ENCODE data around the gene ARFGAP3.

ARFGAP3 gene

DNA sequence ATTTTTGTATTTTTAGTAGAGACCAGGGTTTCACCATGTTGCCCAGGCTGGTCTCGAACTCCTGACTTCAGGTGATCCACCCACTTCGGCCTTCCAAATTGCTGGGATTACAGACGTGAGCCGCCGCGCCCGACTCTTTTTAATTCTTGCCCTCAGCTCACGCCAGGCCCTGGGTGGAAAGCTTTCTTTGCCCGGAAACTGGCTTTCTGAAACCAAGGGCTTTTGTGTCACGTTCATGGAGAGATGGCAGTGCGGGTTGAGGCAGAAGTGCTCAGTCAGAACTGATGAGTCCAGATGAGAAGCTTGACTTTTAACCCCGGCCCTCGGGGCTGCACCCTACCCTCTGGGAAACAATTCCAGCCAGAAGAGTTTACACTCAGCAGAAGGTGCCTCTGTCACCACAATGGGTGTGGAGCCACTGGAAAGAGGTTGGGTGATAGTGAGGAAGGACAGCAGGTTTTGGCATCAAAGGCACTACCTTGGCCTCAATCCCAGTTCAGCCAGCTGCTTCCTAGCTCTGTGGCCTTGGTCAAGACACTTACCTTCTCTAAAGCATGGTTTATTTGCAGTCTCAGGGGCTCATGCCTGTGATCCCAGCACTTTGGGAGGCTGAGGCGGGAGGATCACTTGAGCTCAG is 890 bp upstream of the ARFGAP3 start:
- DNase-seq = no peak

- DNase-seq = no peak
These were observed 751 bp downstream of the ARFGAP3 start for GRCh38 chr22:42856179-42856864.

- DNase-seq = no peak
These were observed 1.4 kb downstream of the ARFGAP3 start for GRCh38 chr22:42855721-42856120.

- DNase-seq = no peak
These were observed 1.9 kb downstream of the ARFGAP3 start for GRCh38 chr22:42855211-42855610.

DNA sequence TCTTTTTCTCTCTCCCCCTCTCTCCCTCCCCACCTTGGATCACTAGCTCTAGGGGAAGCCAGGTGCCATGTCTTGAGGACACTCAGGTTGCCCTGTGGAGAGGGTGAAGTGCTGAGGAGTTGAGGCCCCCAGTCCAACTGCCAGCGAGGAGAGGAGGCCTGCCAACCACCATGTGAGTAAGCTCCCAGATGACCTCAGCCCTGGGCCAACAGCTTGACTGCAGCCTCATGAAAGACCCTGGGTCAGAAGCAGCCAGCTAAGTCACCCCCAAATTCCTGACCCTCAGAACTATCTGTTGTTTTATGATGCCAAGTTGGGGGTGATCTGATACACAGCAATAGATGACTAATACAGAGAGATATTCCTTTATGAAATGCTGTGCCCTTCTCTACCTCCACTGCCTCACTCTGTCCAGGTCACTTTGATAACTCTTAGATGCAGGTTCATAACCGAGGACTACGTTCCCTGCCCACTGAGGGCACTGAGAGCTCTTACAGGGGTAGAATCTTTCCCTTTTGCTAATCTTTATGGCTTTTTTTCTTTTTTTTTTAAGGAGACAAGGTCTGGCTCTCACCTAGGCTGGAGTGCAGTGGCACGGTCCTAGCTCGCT is 8.0 kb downstream of the ARFGAP3 start:
- no peak for DNase-seq

- no peak for DNase-seq
These were observed 10.0 kb downstream of the ARFGAP3 start for GRCh38 chr22:42847110-42847509.

DNA sequence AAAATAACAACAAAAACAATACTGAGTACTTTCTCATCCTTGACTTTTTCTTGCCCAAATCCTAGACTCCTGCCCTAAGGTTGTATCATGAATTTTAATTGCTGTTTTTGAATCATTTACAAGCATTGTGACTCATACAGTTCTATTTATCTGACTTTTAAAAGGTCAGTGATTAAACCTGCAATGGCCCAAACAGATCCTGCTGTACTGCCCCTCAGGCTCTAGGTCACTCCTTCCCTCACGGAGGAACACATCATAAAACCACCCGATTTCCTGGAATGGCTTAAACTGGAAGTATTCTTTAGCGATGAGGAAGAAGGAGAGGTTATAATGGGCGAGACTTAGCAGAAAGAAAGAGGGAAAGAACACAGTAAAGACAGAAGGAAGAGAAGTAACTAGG is 12.3 kb downstream of the ARFGAP3 start:
- no peak for DNase-seq

- DNase-seq = no peak
These were observed 14.3 kb downstream of the ARFGAP3 start for GRCh38 chr22:42842658-42843370.

DNA sequence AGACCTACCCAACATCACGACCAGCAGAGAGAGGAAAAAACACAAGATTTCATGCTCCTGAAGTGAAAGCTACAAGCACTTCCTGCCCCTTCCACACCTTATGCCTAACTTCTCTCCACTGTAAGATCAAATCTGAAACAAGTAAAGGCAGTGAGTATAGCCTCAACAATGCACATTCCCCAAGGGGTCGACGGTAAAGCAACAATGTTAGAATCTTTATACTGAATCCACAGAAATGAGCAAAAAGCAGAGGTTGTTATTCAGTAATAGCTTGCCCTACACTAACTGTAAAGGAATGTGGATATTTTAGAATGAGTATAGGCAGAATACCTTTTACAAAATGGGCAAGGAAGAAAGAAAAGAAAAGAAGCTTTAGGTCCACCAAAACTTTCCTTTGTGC is 15.6 kb downstream of the ARFGAP3 start:
- DNase-seq = no peak

DNA sequence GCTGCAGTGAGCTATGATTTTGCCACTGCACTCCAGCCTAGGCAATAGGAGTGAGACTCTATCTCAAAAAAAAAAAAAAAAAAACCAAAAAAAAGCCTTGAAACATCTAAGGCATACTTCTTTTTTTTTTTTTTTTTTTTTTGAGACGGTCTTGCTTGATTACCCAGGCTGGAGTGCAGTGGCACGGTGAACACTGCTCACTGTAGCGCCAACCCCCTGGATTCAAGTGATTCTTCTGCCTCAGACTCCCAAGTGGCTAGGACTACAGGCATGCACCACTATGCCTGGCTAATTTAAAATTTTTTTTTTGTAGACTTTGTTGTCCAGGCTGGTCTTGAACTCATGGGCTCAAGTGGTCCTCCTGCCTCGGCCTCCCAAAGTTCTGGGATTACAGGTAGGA is 19.5 kb downstream of the ARFGAP3 start:
- no peak for DNase-seq

- DNase-seq = no peak
These were observed 21.0 kb downstream of the ARFGAP3 start for GRCh38 chr22:42836026-42836425.

DNA sequence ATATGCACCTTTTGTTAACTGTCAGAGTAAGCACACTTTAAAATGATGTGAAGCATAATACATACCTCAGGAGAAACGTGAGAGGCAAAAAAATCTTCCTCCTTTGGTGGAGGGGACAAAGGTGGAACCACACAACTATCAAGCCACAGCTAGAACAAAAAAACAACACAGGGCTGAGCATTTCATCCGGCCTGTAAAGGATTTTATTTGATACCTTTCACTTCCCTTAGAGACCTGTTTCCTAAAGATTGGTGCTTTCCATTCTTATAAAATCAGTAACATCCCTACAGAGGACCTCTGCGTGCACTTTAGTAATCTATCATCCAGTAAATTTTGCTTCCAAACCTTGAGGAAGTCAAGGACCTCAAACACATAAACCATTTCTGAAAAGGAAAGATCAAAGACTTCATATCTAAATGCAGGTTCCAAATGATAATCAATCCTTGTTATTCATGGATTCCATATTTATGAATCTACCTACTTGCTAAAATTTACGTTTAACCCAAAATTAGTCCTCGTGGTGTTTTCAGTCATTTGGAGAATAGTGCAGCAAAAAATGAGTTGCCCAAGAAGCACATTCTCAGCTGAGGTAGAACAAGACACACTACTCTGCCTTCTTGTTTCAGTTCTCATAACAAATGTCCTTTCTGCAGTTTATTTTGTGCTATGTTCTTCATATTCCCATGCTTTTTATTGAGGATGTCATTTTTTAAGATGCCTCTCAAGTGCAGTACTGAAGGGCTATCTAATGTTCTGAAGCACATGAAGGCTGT is 22.7 kb downstream of the ARFGAP3 start:
- no peak for DNase-seq

DNA sequence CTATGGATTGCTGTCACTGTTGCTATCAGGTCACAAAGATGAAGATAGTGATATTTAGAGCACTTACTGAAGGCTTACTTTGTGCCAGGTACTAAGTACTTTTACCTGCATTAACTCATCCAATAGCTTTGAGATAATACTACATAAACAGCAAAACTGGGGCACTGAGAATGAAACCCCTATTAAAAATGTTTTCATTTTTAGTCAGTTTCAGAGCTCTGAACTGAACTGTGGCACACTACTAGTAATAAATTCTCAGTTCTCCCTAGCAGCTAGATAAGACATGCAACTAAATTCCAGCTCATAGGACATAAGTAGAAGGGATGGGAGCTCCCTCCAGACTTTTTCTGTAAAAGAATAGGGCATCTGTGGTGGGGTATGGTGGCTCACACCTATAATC is 24.0 kb downstream of the ARFGAP3 start:
- DNase-seq = no peak

GRCh38 chr22:42831712-42832111 is 25.4 kb downstream of the ARFGAP3 start:
- no peak for DNase-seq

DNA sequence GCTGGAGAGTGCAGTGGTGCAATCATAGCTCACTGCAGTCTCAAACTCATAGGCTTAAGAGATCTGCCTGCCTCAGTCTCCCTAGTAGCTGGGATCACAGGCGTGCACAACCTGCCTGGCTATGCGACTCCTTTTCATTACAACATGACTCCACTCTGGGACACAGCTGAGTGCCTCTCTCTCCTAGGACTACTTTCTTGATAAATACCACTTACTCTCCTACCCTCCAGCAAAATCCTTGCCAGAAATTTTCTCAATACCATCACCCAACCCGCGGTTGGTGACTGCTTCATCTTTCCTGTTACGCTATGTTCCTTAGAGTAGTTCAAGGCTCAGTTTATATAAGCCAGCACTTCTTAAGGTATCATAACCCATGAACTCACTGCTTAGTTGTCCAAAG is 26.9 kb downstream of the ARFGAP3 start:
- no peak for DNase-seq

- DNase-seq = no peak
These were observed 27.8 kb downstream of the ARFGAP3 start for GRCh38 chr22:42829302-42829701.

DNA sequence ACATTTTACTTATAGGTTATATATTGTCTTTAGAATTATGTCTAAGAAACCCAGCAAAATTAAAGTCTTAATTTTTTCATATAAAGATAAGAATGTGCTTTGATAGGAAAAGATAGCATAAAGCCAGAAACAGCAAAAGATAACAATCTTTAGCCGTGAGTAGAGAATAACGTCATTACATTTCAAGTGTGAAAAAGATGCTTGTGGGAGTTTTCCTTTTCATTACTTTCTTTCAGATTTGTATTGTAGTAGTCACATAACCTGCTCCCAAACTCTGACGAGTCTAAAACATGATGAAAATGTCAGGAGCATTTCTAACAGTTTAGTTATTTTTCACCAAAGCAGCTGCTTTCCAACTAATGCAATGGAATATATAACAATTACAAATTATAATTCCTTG is 31.3 kb downstream of the ARFGAP3 start:
- DNase-seq = no peak

GRCh38 chr22:42821386-42821785 is 35.7 kb downstream of the ARFGAP3 start:
- DNase-seq = no peak

DNA sequence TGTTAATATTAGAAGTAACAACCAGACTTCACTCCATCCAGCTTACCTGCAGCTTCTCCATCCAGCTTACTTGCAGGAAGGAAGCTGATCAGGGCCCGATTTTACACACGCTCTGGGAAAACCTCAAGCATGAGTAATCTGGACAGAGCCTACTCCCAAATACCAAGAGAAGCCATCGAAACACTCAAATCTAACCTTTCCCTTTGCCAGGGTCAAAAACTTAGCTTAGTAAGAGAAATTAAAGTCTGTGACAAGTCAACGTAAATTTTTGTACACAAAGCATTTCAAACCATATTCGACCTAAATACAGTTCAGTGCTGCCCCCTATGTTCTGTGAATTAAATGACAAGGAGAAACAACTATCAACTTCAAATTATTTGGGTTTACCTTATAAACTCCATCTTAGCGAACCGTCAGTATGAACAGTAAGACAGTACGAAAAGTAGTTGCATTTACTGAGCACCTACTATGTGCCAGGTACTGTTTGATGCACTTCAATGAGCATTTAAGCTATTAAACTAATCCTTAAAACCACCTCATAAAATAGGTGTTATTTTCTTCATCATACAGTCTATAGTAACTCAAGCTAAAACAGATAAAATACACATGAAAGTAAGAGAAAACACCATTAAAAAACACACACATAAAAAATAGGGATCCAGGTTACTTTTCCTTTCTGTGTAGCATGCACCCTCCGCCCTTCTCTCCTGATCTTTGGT is 36.9 kb downstream of the ARFGAP3 start:
- DNase-seq = no peak

- DNase-seq = no peak
These were observed 37.5 kb downstream of the ARFGAP3 start for GRCh38 chr22:42819412-42820044.

- no peak for DNase-seq
These were observed 39.5 kb downstream of the ARFGAP3 start for GRCh38 chr22:42817556-42817955.

DNA sequence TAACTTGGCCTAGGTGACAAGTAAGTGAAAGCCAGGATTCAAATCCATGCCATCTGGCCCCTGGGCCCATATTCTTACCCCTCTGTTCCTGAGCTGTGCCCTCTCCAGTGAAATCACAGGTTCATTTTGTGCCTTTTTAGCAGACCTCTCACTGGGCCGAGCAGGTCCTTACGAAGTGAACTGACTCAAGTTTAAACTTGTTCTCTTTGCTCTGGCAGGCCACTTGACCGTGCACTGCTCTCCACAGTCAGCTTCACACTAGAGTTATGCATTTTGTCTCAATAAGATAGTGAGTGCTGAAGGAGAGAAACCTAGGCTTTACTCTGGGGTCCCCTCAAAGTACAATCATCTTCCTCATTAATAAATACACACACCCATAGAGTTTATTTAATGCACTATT is 40.7 kb downstream of the ARFGAP3 start:
- DNase-seq = no peak

Measured in NCI-H524 treated with DMSO at 0.1 percent for 48 hours (cell line).